Activated T-helper 17 cell treated with anti-CD3 and anti-CD28 coated beads, Interleukin-2, amount 50 U/mL, for 72 hours (primary cell): ENCODE results near the gene NOXA1. TPM values are rescaled to one million over a fixed set of nuclear protein-coding genes. Genes with fewer than 3 reads are reported as not detected.

Source experiments
- ATAC-seq: fragments of 150-1000 bp; cut with Tn5 transposase; replicated peaks from 2 replicates; pipeline ENCODE4 v1.10.0; 2021; ENCODE audit warnings: mild to moderate bottlenecking, moderate library complexity
- H3K27ac Mint-ChIP-seq: one replicate; pipeline ENCODE4 v1.8.0; 2022; ENCODE audit warnings: mixed read lengths
- H3K27me3 Mint-ChIP-seq: one replicate; pipeline ENCODE4 v1.8.0; 2022; ENCODE audit warnings: mixed read lengths
- H3K36me3 Mint-ChIP-seq: one replicate; pipeline ENCODE4 v1.8.0; 2022; ENCODE audit warnings: low read depth, mild to moderate bottlenecking, mixed read lengths
- H3K4me1 Mint-ChIP-seq: one replicate; pipeline ENCODE4 v1.8.0; 2022; ENCODE audit warnings: mixed read lengths
- H3K4me3 Mint-ChIP-seq: one replicate; pipeline ENCODE4 v1.8.0; 2022; ENCODE audit warnings: mild to moderate bottlenecking, mixed read lengths
- H3K9me3 Mint-ChIP-seq: one replicate; pipeline ENCODE4 v1.8.0; 2022; ENCODE audit warnings: mixed read lengths
- total RNA-seq, 2 donors: library from RNA; stranded (reverse); gene quantifications; one replicate each; pipeline ENCODE4 v1.2.3, GENCODE V29; 2022

The NOXA1 gene
- total RNA-seq, 2 donors from 2014 or later = 0.39 to 0.58 TPM

DNA sequence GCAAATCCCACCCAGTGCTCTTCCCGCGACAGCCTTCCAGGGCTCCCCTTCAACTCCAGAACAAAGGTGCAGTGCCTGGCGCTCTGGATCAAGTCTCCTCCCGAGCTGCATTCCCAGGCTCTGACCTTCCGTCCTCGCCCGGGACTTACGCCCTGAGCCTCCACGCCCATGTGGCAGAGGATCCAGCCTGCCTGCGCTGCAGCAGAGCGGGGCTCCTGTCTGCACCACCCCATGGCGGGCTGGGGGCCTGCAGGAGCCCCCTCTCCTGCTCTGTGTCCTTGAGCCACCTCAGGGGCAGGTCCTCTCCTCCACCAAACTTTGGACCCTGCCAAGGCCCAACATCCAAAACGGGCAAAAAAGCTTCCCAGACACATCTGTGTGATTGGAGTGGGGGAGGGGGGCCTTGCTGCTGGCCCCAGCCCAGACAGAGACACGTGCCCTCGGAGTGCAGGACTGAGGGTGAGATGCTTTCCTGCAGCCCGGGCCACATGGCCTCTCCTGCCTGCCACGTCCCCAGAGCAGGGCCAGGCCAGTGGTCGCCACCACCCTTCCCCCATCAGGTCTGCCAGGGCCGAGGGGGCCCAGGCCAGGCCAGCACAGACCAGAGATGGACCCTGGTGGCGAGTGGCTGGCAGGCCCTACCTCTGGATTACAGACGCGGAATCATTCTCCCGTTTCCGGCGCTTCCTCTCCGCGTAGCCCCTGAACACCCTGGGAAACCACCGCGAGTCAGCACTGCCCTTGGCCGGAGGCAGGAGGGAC lies 31.6 kb downstream of the NOXA1 start:
- peak overlapping the region; percentile 30 for H3K4me3 Mint-ChIP-seq
- H3K27me3 Mint-ChIP-seq = no peaks in the 10 kb centered on the region
- no peak for ATAC-seq
- no peak overlapping the region for H3K27ac Mint-ChIP-seq
- H3K36me3 Mint-ChIP-seq = peaks cover 14% of the 10 kb centered on the region
- no peaks in the 10 kb centered on the region for H3K4me1 Mint-ChIP-seq
- no peaks in the 10 kb centered on the region for H3K9me3 Mint-ChIP-seq

DNA sequence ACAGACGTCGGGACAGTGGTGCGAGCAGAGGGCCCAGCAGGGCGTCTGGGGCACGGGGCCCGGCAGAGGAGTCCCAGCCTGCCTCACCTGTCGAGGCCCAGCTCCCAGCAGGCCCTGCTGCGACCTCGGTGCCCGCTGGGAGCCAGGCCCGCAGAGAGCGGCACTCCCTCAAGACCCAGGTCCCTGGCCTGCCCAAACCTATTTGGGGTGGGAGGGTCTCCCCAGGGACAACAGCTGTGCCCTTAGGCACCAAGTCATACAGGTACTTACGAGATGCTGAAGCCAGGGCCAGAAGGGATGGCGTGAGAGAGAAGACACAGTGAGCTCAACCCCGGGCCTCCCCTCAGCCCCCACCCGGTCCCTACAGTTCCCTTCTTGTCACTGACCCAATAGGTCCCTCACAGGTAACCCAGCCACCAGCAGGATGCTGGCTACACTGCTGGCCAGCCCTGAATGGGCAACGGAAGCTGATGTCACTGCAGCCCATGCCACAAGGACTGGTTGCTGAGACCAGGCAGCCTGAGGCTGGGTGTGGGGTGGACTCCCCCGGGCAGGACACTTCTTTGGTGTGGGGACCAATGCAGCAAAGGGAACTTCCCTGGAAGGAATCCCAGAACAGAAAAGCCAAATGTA lies 32.3 kb downstream of the NOXA1 start:
- ATAC-seq = no peak
- H3K9me3 Mint-ChIP-seq = no peaks in the 10 kb centered on the region
- peaks cover 14% of the 10 kb centered on the region for H3K36me3 Mint-ChIP-seq
- no peaks in the 10 kb centered on the region for H3K4me1 Mint-ChIP-seq
- H3K4me3 Mint-ChIP-seq = no peak overlapping the region
- H3K27ac Mint-ChIP-seq = no peak overlapping the region
- H3K27me3 Mint-ChIP-seq = no peaks in the 10 kb centered on the region

DNA sequence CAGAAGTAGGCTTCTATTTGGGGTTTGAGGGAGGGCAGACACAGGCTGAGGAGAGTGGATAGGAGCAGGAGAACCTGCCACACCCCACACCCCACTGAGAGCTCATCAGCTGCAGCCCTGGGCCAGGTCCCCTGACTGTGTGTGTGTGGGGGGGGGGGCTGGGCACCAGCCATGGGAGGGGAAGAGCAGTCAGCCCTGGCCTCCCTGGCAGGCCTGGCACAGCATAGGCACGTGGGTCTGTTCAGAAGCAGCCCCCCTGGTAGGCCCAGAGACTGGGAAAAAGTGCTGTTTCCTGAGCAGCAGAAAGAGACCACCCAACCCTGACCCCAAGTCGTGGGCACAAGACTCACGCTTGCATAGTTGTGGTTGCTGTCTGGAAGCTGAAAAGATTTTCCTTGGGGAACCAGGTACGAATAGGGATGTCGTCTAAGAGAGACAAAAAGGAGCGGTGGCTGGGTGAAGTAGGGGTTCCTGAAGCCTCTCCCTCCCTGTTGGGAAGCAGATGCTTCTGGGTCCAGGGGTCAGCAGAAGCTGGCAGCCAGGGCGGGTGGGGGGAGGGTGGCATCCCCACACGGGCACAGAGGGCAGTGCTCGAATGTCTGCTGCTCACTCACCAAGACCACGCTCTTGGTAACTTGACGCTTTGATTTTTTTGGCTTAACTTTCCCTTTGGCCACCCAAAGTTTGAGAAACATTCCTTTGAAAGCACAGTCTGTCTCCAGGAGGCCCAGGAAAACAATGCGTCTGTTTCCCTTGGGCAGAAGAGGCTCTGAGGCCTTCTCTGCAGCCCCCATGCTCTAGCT lies 33.1 kb downstream of the NOXA1 start:
- Mint-ChIP-seq H3K4me3 (no peak overlapping the region), H3K27ac (no peak overlapping the region), H3K36me3 (peaks cover 14% of the 10 kb centered on the region), H3K4me1 (no peaks in the 10 kb centered on the region), H3K9me3 (no peaks in the 10 kb centered on the region), H3K27me3 (no peaks in the 10 kb centered on the region)
- no peak for ATAC-seq

DNA sequence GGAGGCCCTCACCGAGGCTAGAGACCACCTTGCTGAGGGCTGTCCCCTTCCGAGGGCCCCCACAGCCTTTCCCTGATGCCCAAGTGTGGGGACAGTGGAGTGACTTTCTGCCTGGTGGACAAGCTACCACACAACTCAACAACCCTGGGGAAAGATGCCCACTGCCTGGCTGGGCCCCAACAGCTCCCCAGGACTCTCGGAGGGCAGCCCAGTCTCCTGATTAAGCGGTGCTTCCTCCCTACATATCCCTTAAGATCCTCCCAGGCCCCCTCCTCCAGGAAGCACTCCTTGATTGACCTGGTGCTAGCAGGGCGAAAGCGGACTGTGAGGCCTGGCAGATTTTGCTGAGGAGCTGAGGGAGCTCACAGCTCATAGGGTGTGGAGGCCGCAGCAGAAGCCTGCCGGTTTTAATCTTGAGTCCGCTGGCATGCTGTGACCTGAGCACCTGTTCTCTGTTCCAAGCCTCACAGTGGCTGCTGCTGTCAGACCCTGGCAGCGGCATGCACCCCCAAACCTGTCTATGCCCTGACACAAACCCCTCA lies 33.7 kb downstream of the NOXA1 start:
- no peak overlapping the region for H3K4me3 Mint-ChIP-seq
- ATAC-seq = no peak
- peaks cover 14% of the 10 kb centered on the region for H3K36me3 Mint-ChIP-seq
- no peaks in the 10 kb centered on the region for H3K27me3 Mint-ChIP-seq
- no peaks in the 10 kb centered on the region for H3K4me1 Mint-ChIP-seq
- H3K9me3 Mint-ChIP-seq = no peaks in the 10 kb centered on the region
- H3K27ac Mint-ChIP-seq = no peak overlapping the region

DNA sequence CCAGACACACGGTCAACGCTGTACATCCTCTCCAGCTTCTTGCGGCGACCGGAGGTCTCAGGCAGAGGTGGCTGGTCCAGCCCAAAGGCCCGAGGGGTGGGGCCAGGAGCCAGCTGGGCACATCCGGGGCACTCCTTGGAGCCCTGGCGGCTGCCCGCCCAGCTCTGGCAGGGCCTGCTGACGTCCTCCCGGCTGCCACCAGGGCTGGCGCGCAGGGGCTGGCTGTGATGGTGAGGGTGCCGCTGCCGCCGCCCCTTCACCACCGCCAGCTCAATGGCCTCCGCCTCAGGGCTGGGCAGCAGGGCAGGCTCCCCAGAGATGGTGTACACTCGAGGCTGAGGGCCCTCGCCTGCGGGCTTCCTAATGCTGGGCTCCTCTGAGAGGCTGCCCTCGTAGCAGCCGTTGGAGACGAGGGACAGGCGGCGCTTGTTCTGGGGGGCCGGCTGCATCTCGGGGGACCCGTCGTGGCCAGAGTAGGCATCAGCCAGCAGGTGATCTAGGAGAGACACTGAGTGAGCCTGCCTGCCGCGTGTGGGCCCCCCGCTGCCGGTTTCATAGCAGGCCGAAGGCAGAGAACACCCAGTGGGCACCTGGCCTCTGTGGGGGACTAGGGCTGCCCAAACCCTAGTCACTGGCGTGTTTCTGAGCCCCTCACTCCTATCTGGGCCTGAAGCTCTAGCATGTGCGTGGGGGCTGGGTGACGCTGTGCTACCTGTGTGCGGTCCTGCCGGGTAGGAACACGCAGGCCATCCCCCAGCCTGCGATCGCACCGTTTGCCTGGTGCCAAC lies 34.4 kb downstream of the NOXA1 start:
- H3K4me1 Mint-ChIP-seq = no peaks in the 10 kb centered on the region
- no peaks in the 10 kb centered on the region for H3K27me3 Mint-ChIP-seq
- peaks cover 14% of the 10 kb centered on the region for H3K36me3 Mint-ChIP-seq
- no peak for ATAC-seq
- H3K4me3 Mint-ChIP-seq = peak overlapping the region; percentile 34
- H3K27ac Mint-ChIP-seq = no peak overlapping the region
- no peaks in the 10 kb centered on the region for H3K9me3 Mint-ChIP-seq

DNA sequence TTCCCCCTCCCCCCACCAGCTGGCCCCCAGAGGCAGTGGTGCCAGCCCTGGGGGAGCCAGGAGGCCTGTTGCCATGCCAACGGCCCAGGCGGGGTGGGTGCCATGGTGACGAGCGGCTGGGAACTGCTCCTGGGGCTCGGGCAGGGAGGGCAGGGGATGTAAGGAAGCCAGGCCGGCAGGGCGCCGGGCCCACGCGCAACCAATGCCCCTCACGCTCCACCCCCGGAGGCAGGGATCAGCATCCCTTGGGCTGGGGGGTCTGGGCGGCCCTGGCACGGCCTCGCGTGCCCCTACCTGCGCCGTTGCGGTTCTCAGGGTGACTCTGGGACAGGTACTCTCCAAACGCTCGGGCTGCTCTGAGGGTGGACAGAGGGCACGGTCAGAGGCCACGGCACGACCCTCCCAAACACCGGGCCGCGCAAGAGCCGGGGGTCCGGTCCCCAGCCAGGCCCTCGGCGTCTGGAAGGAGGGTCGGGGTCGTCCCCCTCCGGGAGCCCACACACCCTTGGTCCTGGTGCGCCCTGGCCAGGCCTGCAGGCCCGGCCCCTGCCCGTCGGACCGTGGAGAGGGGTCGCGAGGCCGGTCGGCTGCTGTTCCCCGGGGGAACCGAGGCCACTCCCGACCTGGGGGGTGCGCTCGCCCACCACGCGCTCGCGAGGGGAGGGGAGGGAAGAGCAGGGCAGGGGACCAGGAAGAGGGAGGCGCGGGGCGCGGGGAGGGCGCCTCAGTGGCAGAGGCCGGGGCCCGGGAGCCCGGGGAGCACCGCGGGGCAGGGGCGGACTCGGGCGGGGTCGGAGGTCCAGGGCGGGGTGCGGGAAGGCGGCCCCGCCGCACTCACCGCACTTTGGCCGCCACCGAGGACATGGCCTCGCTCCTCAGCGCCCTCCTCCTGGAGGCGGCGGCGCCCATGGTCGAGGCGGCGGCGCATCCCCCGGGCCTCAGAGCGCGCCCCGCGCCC lies 35.3 kb downstream of the NOXA1 start:
- Mint-ChIP-seq H3K4me1 (no peaks in the 10 kb centered on the region), H3K9me3 (no peaks in the 10 kb centered on the region), H3K4me3 (no peak overlapping the region), H3K36me3 (peaks cover 14% of the 10 kb centered on the region), H3K27ac (no peak overlapping the region), H3K27me3 (no peaks in the 10 kb centered on the region)
- ATAC-seq = peak; percentile 16

DNA sequence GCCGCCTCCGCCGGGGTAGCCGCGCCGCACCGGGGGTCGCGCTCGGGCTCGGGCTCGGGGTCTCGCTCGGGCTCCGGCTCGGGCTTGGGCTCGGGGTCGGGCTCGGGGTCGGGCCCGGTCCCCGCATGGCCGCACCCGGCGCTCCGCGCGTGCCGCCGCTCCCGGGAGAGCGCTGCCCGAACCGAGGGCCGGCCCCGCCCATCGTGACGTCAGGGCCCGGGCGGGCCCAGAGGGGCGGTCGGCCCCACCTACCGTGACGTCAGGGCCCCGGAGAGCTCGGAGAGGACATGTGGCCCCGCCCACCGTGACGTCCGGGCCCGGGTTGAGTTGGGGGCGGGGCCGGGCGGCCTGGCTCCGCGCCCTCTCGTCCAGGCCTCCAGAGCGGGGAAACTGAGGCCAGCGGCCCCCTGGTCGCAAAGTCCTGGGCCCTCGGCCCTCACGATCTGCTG lies 36.0 kb downstream of the NOXA1 start, which contains the start of gene NSMF:
Gene NSMF, minus strand, starts transcription at position 183 of the 449 bp plus-strand sequence. CDS start 232 bp downstream, outside the sequence.
- Mint-ChIP-seq H3K27ac (no peak within 1 kb of the TSS), H3K4me1 (no peaks in the 10 kb centered on the region), H3K27me3 (no peaks in the 10 kb centered on the region), H3K9me3 (no peaks in the 10 kb centered on the region), H3K36me3 (peaks cover 14% of the 10 kb centered on the region), H3K4me3 (peak within 1 kb of the TSS; percentile 39)
- ATAC-seq = peak; percentile 79

DNA sequence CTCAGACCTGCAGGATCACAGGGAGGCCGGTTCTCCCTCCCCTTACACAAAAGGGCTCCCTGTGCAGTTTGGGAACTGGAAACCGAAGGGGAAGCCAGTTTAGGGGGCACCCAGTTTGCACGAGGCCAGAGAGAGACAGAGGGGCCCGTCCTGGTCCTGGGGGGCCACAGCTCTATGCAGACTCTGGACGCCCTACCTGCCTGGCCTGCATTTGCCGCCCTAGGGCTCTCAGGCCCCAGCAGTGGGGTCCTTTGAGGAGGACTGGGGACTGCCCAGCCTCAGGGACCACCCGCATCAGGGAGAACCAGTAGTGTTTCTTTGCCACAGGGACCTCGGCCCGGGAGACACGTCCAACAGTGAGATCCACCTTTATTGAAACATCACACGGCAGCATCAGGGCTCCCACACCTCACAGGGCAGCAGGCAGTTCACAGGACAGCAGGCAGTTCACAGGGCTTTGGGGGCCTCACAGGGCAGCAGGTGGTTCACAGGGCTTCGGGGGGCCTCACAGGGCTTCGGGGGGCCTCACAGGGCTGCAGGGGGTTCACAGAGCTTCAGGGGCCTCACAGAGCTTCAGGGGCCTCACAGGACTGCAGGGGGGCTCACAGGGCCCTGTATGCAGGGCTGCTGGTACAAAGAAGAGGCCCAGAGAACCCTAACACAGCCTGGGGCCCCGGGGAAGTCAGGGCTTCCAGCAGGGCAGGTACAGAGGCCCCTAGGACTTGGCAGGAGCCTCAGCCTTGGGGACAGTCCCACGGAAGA lies 36.6 kb downstream of the NOXA1 start:
- no peaks in the 10 kb centered on the region for H3K27me3 Mint-ChIP-seq
- H3K36me3 Mint-ChIP-seq = peaks cover 14% of the 10 kb centered on the region
- H3K27ac Mint-ChIP-seq = no peak overlapping the region
- ATAC-seq = no peak
- H3K4me1 Mint-ChIP-seq = no peaks in the 10 kb centered on the region
- peak overlapping the region; percentile 39 for H3K4me3 Mint-ChIP-seq
- no peaks in the 10 kb centered on the region for H3K9me3 Mint-ChIP-seq

DNA sequence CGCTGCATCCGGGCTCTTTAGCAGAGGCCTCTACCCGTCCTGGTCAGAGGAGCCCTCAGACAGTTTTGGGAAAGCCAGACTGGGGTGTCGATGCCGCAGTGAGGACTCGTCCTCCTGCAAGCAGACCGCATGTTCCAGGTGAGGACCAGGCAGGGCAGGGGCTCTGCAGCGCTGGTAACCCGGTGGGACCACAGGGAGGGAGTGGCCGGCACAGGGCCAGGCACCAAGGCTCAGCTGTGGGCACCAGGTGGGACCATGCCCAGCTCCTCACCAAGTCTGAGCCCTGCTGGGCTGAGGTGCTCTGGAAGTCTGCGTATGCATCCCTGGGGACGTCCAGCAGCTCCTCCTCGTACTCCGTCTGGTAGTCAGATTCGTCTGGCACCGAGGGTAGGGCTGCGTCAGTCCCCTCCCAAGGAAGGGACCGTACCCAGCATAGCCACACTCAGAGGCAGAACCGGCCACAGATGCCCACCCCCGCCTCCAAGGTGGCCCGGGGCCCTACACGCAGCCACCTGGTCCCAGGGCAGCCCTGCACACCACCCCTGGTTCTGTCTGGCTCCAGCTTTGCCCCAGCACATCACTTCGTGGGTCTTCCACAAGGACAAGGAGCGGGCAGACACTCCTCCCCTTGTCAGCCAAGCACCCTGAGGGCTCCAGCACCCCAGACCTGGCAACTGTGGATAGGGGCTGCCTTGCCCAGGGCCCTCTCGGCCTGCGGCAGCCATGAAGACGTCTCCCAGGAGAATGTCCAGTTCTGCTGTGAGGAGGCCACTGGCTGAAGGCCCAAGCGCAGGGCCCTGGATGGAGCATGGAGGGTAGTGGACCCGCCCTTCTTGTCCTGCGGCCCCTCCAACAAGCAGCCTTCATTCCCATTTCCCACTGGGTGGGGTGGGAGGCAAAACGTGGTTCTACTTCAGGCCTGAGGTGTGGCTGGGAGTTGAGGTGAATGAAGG lies 37.4 kb downstream of the NOXA1 start:
- Mint-ChIP-seq H3K4me1 (no peaks in the 10 kb centered on the region), H3K27me3 (no peaks in the 10 kb centered on the region), H3K36me3 (peaks cover 13% of the 10 kb centered on the region), H3K9me3 (no peaks in the 10 kb centered on the region), H3K27ac (no peak overlapping the region), H3K4me3 (peak overlapping the region; percentile 60)
- ATAC-seq = no peak

DNA sequence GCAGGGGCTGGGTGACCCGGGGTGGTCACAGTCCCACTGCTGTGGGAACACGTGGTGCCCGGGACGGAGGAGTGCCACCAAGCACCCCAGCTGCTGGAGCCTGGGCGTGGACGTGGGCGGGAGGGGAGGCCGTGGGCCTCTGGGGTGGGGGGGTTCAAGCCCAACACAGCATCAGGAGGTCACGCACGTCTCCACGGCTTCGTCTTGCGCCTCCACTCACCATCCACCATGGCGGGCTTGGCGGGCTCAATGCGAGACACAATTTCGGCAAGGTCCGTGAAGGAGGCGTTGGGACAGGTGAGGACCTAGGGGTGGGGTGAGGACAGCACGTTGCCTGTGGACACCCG lies 38.1 kb downstream of the NOXA1 start:
- H3K36me3 Mint-ChIP-seq = peaks cover 7% of the 10 kb centered on the region
- H3K9me3 Mint-ChIP-seq = no peaks in the 10 kb centered on the region
- H3K27ac Mint-ChIP-seq = no peak overlapping the region
- no peak for ATAC-seq
- H3K4me3 Mint-ChIP-seq = peak overlapping the region; percentile 60
- no peaks in the 10 kb centered on the region for H3K4me1 Mint-ChIP-seq
- H3K27me3 Mint-ChIP-seq = no peaks in the 10 kb centered on the region

DNA sequence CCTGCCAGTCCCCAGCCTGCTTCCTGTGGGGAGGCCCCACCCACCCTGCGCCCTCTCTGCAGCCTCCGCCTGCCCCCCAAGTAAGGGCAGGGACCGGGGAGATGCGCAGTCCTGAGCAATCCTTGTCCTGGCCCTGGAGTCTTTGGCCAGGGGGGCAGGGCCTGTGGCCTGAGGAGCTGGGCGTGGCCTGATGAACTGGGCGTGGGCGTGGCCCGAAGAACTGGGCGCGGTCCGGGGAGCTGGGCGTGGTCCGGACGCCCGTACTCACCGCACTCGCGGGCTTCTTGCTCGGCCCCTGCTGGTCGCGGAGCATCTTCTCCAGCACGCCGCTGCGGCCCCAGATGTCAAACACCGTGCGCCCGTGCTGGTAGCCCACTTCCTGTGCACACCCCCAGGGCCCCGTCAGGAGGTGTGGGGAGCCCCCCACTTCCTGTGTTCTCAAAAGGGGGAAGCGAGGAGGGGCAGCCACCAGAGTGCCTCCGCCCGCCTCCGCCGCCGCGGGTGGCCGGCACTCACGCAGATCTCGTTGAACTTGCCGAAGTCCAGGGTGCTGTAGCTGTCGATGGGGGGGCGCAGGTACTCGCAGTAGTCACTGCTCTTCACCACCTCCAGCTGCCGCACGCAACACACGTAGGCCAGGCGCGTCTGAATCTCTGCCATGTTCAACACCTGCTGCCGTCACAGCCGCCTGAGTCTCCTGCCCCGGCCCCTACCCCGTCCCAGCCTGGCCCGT lies 38.6 kb downstream of the NOXA1 start:
- Mint-ChIP-seq H3K9me3 (no peaks in the 10 kb centered on the region), H3K36me3 (peaks cover 1% of the 10 kb centered on the region), H3K4me1 (no peaks in the 10 kb centered on the region), H3K27ac (peak overlapping the region; percentile 82), H3K4me3 (peak overlapping the region; percentile 60), H3K27me3 (no peaks in the 10 kb centered on the region)
- peak; percentile 81 for ATAC-seq
